H1 (cell line): ENCODE data around the gene CUBN. TPM values are rescaled to one million over a fixed set of nuclear protein-coding genes. Genes with fewer than 3 reads are reported as not detected.

Source experiments
- CTCF ChIA-PET: fragments of 300-600 bp; sonication (Branson Sonifier 250); formaldehyde crosslinking; loops from one replicate; lab custom pipeline; 2021; ENCODE audit not compliant: partially characterized antibody; lab: Charles Lee
- POLR2A ChIA-PET: fragments of 300-600 bp; sonication (Branson Sonifier 250); formaldehyde crosslinking; loops from one replicate; lab custom pipeline; 2021; ENCODE audit warnings: inconsistent platforms; ENCODE audit not compliant: partially characterized antibody; lab: Charles Lee
- DNase-seq, 2 experiments: peaks; one replicate each; pipeline versions ENCODE4 v3.0.0 to v3.0.0-alpha.2; 2010 to 2022; ENCODE audit warnings: low spot score in 2 of 2, low read depth in 1 of 2, mixed read lengths in 1 of 2
- FAIRE-seq: peaks from 2 replicates; lab custom pipeline; 2011; peaks lifted over from hg19 to GRCh38; lab: Jason Lieb, UNC
- H2AFZ ChIP-seq: 2 replicates; pipeline ENCODE4 v1.8.1; 2012; ENCODE audit warnings: low read length, inconsistent platforms
- H2AK5ac ChIP-seq: 2 replicates; pipeline ENCODE4 v1.6.1; 2013; ENCODE audit warnings: low read depth, low read length
- H2BK120ac ChIP-seq: replicated peaks from 2 replicates; pipeline ENCODE3; 2013; ENCODE audit warnings: low read depth, low read length, inconsistent platforms
- H2BK12ac ChIP-seq: 2 replicates; pipeline ENCODE4 v1.6.1; 2013; ENCODE audit warnings: low read depth, low read length
- H2BK15ac ChIP-seq: 2 replicates; pipeline ENCODE4 v1.6.1; 2013; ENCODE audit warnings: low read length
- H2BK20ac ChIP-seq: 2 replicates; pipeline ENCODE4 v1.6.1; 2013; ENCODE audit warnings: low read length
- H2BK5ac ChIP-seq: 2 replicates; pipeline ENCODE4 v1.6.1; 2013; ENCODE audit warnings: low read depth, low read length
- H3K14ac ChIP-seq: 2 replicates; pipeline ENCODE4 v1.6.1; 2013; ENCODE audit warnings: inconsistent platforms; ENCODE audit not compliant: insufficient read length
- H3K18ac ChIP-seq: 2 replicates; pipeline ENCODE4 v1.6.1; 2013; ENCODE audit warnings: low read length; ENCODE audit errors: extremely low read depth
- H3K23ac ChIP-seq: 2 replicates; pipeline ENCODE4 v1.6.1; 2013; ENCODE audit warnings: inconsistent platforms; ENCODE audit not compliant: insufficient read length
- H3K23me2 ChIP-seq: 2 replicates; pipeline ENCODE4 v1.6.1; 2013; ENCODE audit warnings: low read depth, low read length
- H3K27ac ChIP-seq: 2 replicates; pipeline ENCODE4 v1.6.1; 2011; ENCODE audit warnings: low read depth, low read length, inconsistent platforms
- H3K27me3 ChIP-seq, 4 experiments: replicated peaks in 1 of 4; 1 replicate in 1 of 4; 2 replicates in 3 of 4; pipeline versions ENCODE4 v1.6.1 to v1.8.1; 2011 to 2013; ENCODE audit warnings: low read length in 3 of 4, mild to moderate bottlenecking in 3 of 4, inconsistent platforms in 2 of 4, mixed read lengths in 2 of 4, moderate library complexity in 1 of 4; ENCODE audit not compliant: control insufficient read depth in 3 of 4, insufficient read depth in 3 of 4; ENCODE audit errors: extremely low read depth in 1 of 4
- H3K36me3 ChIP-seq, 4 experiments: 2 replicates each; pipeline versions ENCODE4 v1.6.1 to v1.8.1; 2011 to 2013; ENCODE audit warnings: mild to moderate bottlenecking in 4 of 4, low read length in 3 of 4, moderate library complexity in 2 of 4, control low read depth in 1 of 4, inconsistent platforms in 1 of 4; ENCODE audit not compliant: insufficient read depth in 4 of 4, control insufficient read depth in 2 of 4
- H3K4ac ChIP-seq: replicated peaks from 2 replicates; pipeline ENCODE3; 2013; ENCODE audit warnings: low read length, low read depth, mixed read lengths, inconsistent platforms; ENCODE audit not compliant: insufficient read length
- H3K4me1 ChIP-seq, 4 experiments: replicated peaks in 1 of 4; 1 replicate in 1 of 4; 2 replicates in 3 of 4; pipeline versions ENCODE4 v1.6.1 to v1.8.1; 2011 to 2013; ENCODE audit warnings: low read length in 3 of 4, inconsistent platforms in 2 of 4, mixed read lengths in 1 of 4; ENCODE audit not compliant: insufficient read depth in 4 of 4, control insufficient read depth in 3 of 4
- H3K4me2 ChIP-seq, 2 experiments: 2 replicates each; pipeline versions ENCODE4 v1.6.1 to v1.8.1; 2011 to 2013; ENCODE audit warnings: low read depth in 2 of 2, low read length in 2 of 2, control low read depth in 1 of 2, inconsistent platforms in 1 of 2, mild to moderate bottlenecking in 1 of 2; ENCODE audit not compliant: insufficient read depth in 1 of 2
- H3K4me3 ChIP-seq, 4 experiments: fragments of 200-600, 300-600 bp in 1 of 4; sonication (generic), shearing (Covaris generic), sonication (Bioruptor Twin) in 1 of 4; 2 replicates each; pipeline versions ENCODE4 v1.5.1 to v1.8.1; 2011 to 2016; ENCODE audit warnings: low read length in 4 of 4, low read depth in 3 of 4, control low read depth in 2 of 4, inconsistent platforms in 2 of 4, mild to moderate bottlenecking in 2 of 4, mixed read lengths in 1 of 4, moderate library complexity in 1 of 4; ENCODE audit not compliant: insufficient read depth in 2 of 4; ENCODE audit errors: extremely low read depth in 1 of 4
- H3K56ac ChIP-seq: replicated peaks from 2 replicates; pipeline ENCODE3; 2013; ENCODE audit warnings: low read depth, mild to moderate bottlenecking, mixed read lengths, low read length, inconsistent platforms; ENCODE audit not compliant: insufficient read length
- H3K79me1 ChIP-seq: 2 replicates; pipeline ENCODE4 v1.6.1; 2013; ENCODE audit warnings: low read depth, low read length, control low read depth
- H3K79me2 ChIP-seq, 2 experiments: 2 replicates each; pipeline versions ENCODE4 v1.6.1 to v1.8.1; 2012 to 2013; ENCODE audit warnings: low read length in 2 of 2, mild to moderate bottlenecking in 2 of 2, inconsistent platforms in 1 of 2; ENCODE audit not compliant: insufficient read depth in 2 of 2, control insufficient read depth in 1 of 2
- H3K9ac ChIP-seq, 4 experiments: replicated peaks in 1 of 4; 1 replicate in 1 of 4; 2 replicates in 3 of 4; pipeline versions ENCODE4 v1.6.1 to v1.8.1; 2011 to 2013; ENCODE audit warnings: low read depth in 3 of 4, low read length in 3 of 4, control low read depth in 2 of 4, mild to moderate bottlenecking in 2 of 4, moderate library complexity in 2 of 4, inconsistent platforms in 1 of 4; ENCODE audit errors: extremely low read depth in 1 of 4
- H3K9me3 ChIP-seq, 2 experiments: 2 replicates each; pipeline versions ENCODE4 v1.6.1 to v1.8.1; 2012 to 2013; ENCODE audit warnings: mild to moderate bottlenecking in 2 of 2, moderate library complexity in 2 of 2, control low read depth in 1 of 2, inconsistent platforms in 1 of 2, low read depth in 1 of 2, low read length in 1 of 2, mixed read lengths in 1 of 2; ENCODE audit not compliant: insufficient read depth in 2 of 2
- H4K20me1 ChIP-seq, 2 experiments: replicated peaks in 1 of 2; 2 replicates each; pipeline versions ENCODE3 to v1.8.1; 2011 to 2013; ENCODE audit warnings: inconsistent platforms in 2 of 2, low read length in 2 of 2, mild to moderate bottlenecking in 1 of 2; ENCODE audit not compliant: insufficient read depth in 2 of 2, control insufficient read depth in 1 of 2
- H4K5ac ChIP-seq: 2 replicates; pipeline ENCODE4 v1.6.1; 2013; ENCODE audit warnings: low read length, low read depth, mixed read lengths, inconsistent platforms; ENCODE audit not compliant: insufficient read length
- H4K8ac ChIP-seq: 2 replicates; pipeline ENCODE4 v1.8.0; 2013; ENCODE audit warnings: mild to moderate bottlenecking, moderate library complexity, low read length, inconsistent platforms; ENCODE audit not compliant: insufficient read depth; ENCODE audit errors: extremely low read depth
- H4K91ac ChIP-seq: replicated peaks from 2 replicates; pipeline ENCODE3; 2013; ENCODE audit warnings: low read length, mixed read lengths, inconsistent platforms; ENCODE audit not compliant: insufficient read length
- ASH2L ChIP-seq: fragments of 200-600, 300-600 bp; sonication (generic); IDR thresholded peaks from one replicate; pipeline ENCODE4 v1.7.1; 2017; ENCODE audit warnings: low read length
- BACH1 ChIP-seq: IDR thresholded peaks from 2 replicates; pipeline ENCODE4 v1.6.1; 2012; ENCODE audit warnings: low read length, improper control_type of control experiment
- CBX8 ChIP-seq: fragments of 300-800, 300-1000 bp; sonication (generic); IDR thresholded peaks from 2 replicates; pipeline ENCODE4 v1.7.1; 2016; ENCODE audit warnings: low read depth, low read length, borderline replicate concordance
- CHD1 ChIP-seq: IDR thresholded peaks from 2 replicates; pipeline ENCODE4 v1.6.1; 2012; ENCODE audit warnings: low read depth, low read length, improper control_type of control experiment
- CTBP2 ChIP-seq: IDR thresholded peaks from 2 replicates; pipeline ENCODE4 v1.7.0; 2011; ENCODE audit warnings: borderline replicate concordance, mild to moderate bottlenecking, moderate library complexity, mixed read lengths, low read length; ENCODE audit not compliant: insufficient read depth, insufficient read length
- EP300 ChIP-seq, 2 experiments: IDR thresholded peaks; 1 replicate in 1 of 2; 2 replicates in 1 of 2; pipeline ENCODE4 v1.6.1; 2011 to 2012; ENCODE audit warnings: low read depth in 2 of 2, low read length in 2 of 2, mild to moderate bottlenecking in 2 of 2, borderline replicate concordance in 1 of 2, inconsistent platforms in 1 of 2, moderate library complexity in 1 of 2
- GABPA ChIP-seq: IDR thresholded peaks from 2 replicates; pipeline ENCODE4 v1.6.1; 2011; ENCODE audit warnings: mild to moderate bottlenecking, low read length, moderate library complexity, borderline replicate concordance; ENCODE audit not compliant: insufficient read depth
- RBBP5 ChIP-seq: IDR thresholded peaks from 2 replicates; pipeline ENCODE4 v1.7.1; 2012; ENCODE audit warnings: low read depth, mild to moderate bottlenecking, inconsistent platforms, low read length, moderate library complexity, borderline replicate concordance
- SP1 ChIP-seq: IDR thresholded peaks from 2 replicates; pipeline ENCODE4 v1.6.1; 2011; ENCODE audit warnings: low read depth, low read length
- SP4 ChIP-seq: IDR thresholded peaks from 2 replicates; pipeline ENCODE4 v1.6.1; 2012; ENCODE audit warnings: low read length, inconsistent platforms
- SUZ12 ChIP-seq: fragments of 200-600 bp; sonication (generic); IDR thresholded peaks from 2 replicates; pipeline ENCODE4 v1.6.1; 2012; ENCODE audit warnings: mild to moderate bottlenecking, inconsistent platforms, low read length, moderate library complexity, mixed read lengths
- TAF7 ChIP-seq: optimal IDR thresholded peaks from 2 replicates; pipeline ENCODE3; 2011; ENCODE audit warnings: low read depth, mild to moderate bottlenecking, inconsistent platforms, low read length, moderate library complexity, borderline replicate concordance
- TBP ChIP-seq: IDR thresholded peaks from 2 replicates; pipeline ENCODE4 v1.6.1; 2011; ENCODE audit warnings: low read depth, low read length, improper control_type of control experiment
- TEAD4 ChIP-seq: IDR thresholded peaks from 2 replicates; pipeline ENCODE4 v1.6.1; 2012; ENCODE audit warnings: low read depth, low read length, inconsistent platforms, mixed read lengths
- ZNF274 ChIP-seq: IDR thresholded peaks from 2 replicates; pipeline ENCODE4 v1.7.0; 2012; ENCODE audit warnings: low read length, borderline replicate concordance; ENCODE audit errors: extremely low read depth
- WGBS, 2 experiments: shearing (Covaris generic) in 1 of 2; methylation state at CpG; one replicate each; pipeline versions ENCODE4 v1.1.6 to v1.1.7; 2013 to 2015; ENCODE audit warnings: low lambda C conversion rate in 2 of 2, mixed read lengths in 2 of 2, inconsistent platforms in 1 of 2, low coverage in 1 of 2, missing lambda C conversion rate in 1 of 2; ENCODE audit not compliant: insufficient replicate concordance in 2 of 2, insufficient coverage in 1 of 2, insufficient read length in 1 of 2; ENCODE audit errors: extremely low coverage in 1 of 2, missing lambda C conversion rate in 1 of 2; 5-methylcytosine and 5-hydroxymethylcytosine counted together
- polyA plus RNA-seq, 7 experiments: library from polyadenylated mRNA; depleted of rRNA in 3 of 7; stranded (reverse) in 5 of 7; unstranded in 2 of 7; fragments of >200 nt in 5 of 7; fragments of 200-250 nt in 2 of 7; gene quantifications; 1 replicate in 5 of 7; 2 replicates in 1 of 7; 4 replicates in 1 of 7; pipeline versions ENCODE4 v1.2.1 to v1.2.3, GENCODE V29; 2011 to 2013; ENCODE audit warnings: missing spikeins in 2 of 7, mixed read lengths in 2 of 7
- total RNA-seq: library from RNA; stranded (reverse); fragmentation: NEBNext Ultra II Directional; extraction: Animal tissue kit (Norgen Biotek cat#: 25700); gene quantifications from 2 replicates; pipeline ENCODE4 v1.2.1, GENCODE V29; 2021

CUBN gene
- total and polyA plus RNA-seq, 2 of the 8 experiments (the other 6 are each of a cell fraction or from before 2014, with no cell fraction given): 0.04 to 0.08 TPM

DNA sequence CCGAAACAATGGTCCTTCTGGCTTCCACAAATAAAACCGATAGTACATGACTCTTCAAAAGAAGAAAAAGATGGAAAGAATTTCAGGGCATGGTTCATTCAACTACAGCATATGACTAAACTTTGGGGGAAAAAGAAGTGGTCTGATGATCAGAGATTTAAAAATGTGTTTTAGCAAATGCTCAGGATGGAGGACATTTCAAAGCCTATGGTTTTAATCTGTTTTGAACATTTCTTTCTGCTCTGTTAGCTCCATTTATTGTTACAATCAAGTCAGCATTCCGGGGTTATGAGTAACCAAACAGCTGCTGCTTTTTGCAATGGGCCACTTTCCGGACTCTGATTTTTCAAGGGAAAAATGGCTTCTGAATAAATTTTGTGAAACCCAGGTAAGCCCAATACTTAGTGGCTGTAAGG is 142.4 kb downstream of the CUBN start:
- POLR2A ChIA-PET: no interaction called here
- H3K56ac ChIP-seq: no peak overlapping the region
- no peak overlapping the region for H2BK15ac ChIP-seq
- no peak overlapping the region for H4K91ac ChIP-seq
- H3K36me3 ChIP-seq: no peaks in the 10 kb centered on the region
- H3K9me3 ChIP-seq: no peaks in the 10 kb centered on the region
- no peak overlapping the region for H3K4me2 ChIP-seq
- H2AFZ ChIP-seq: no peak overlapping the region; the same call in 1 of the 2 replicates
- DNase-seq (no peak), FAIRE-seq (no peak)
- H3K23ac ChIP-seq: no peak overlapping the region
- H2BK120ac ChIP-seq: peak overlapping the region; percentile 75
- no peak overlapping the region for H2BK5ac ChIP-seq
- peaks cover 0 to 1% (median 0%) of the 10 kb centered on the region in 4 experiments; a peak in 1 of 7 replicates for H3K27me3 ChIP-seq
- no peak overlapping the region for H3K27ac ChIP-seq
- H3K14ac ChIP-seq: no peak overlapping the region
- CTCF ChIA-PET: interaction anchor here (0.5 to 1.2 kb wide), 2 partner anchors 96 to 115 kb away, joined by 3 read pairs; no protein-coding TSS in a partner anchor
- H3K79me1 ChIP-seq: no peaks in the 10 kb centered on the region
- H3K4ac ChIP-seq: no peak overlapping the region
- no peak overlapping the region for H3K4me3 ChIP-seq
- H2BK12ac ChIP-seq: no peak overlapping the region
- no peak overlapping the region for H3K9ac ChIP-seq
- no peak overlapping the region for H2BK20ac ChIP-seq
- 84% methylated on average over 4 of the region's 4 CpGs; no CpG with 5 or more reads in 1 of the 2 experiments for WGBS, 2 experiments
- no peaks in the 10 kb centered on the region for H3K23me2 ChIP-seq
- no peaks in the 10 kb centered on the region for H4K20me1 ChIP-seq
- H4K8ac ChIP-seq: no peak overlapping the region
- no peaks in the 10 kb centered on the region for H3K79me2 ChIP-seq
- peaks cover 0 to 7% (median 4%) of the 10 kb centered on the region in 4 experiments; a peak in 4 of 7 replicates for H3K4me1 ChIP-seq
- no peak overlapping the region for H4K5ac ChIP-seq
- H2AK5ac ChIP-seq: no peak overlapping the region
- no peak overlapping the region for H3K18ac ChIP-seq
- no peak for TF ChIP-seq BACH1
- no peak for TF ChIP-seq CTBP2
- TF ChIP-seq RBBP5: no peak
- TF ChIP-seq TAF7: no peak
- TF ChIP-seq SP4: no peak
- no peak for TF ChIP-seq CBX8
- no peak for TF ChIP-seq TBP
- no peak for TF ChIP-seq GABPA
- no peak for TF ChIP-seq EP300 (IDR thresholded peaks at IDR 0.05; ENCODE audit: borderline replicate concordance in 1 of 2, low read depth in 2 of 2, low read length in 2 of 2)
- no peak for TF ChIP-seq SUZ12
- TF ChIP-seq SP1: no peak
- no peak for TF ChIP-seq ZNF274
- TF ChIP-seq TEAD4: no peak
- TF ChIP-seq ASH2L: no peak
- TF ChIP-seq CHD1: no peak
